ENCODE measurements around the gene IQSEC2.

The IQSEC2 gene

DNA sequence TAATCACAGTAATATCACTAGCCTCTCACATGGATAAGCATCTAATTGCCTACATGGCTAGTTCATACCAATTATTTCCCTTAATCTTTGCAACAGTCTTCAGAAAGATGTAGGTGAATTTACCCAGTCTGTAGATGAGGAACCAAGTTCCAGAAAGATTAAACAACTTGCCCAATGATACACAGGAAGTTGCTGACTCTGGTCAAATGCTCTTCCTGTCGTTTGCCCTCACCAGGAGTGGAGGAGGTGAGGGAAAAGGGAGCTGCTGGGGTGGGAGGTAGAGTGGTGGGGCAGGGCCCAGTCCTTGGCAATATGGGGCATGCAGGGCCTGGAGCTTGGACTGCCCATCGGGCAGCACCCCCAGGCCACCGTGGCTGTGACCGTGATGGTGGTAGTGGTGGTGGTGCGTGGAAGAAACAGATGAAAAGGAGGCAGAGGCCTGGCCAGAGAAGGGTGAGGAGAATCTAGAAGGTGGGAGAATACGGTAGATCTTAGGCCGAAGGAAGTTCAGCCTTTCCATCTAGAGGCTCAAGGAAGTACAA is 54.1 kb downstream of the IQSEC2 start:
- no peak overlapping the region for H3K9ac ChIP-seq (ENCODE audit: insufficient read length, low read depth)
- no peak overlapping the region for H3K4me3 ChIP-seq (ENCODE audit: insufficient read length, low read depth)

DNA sequence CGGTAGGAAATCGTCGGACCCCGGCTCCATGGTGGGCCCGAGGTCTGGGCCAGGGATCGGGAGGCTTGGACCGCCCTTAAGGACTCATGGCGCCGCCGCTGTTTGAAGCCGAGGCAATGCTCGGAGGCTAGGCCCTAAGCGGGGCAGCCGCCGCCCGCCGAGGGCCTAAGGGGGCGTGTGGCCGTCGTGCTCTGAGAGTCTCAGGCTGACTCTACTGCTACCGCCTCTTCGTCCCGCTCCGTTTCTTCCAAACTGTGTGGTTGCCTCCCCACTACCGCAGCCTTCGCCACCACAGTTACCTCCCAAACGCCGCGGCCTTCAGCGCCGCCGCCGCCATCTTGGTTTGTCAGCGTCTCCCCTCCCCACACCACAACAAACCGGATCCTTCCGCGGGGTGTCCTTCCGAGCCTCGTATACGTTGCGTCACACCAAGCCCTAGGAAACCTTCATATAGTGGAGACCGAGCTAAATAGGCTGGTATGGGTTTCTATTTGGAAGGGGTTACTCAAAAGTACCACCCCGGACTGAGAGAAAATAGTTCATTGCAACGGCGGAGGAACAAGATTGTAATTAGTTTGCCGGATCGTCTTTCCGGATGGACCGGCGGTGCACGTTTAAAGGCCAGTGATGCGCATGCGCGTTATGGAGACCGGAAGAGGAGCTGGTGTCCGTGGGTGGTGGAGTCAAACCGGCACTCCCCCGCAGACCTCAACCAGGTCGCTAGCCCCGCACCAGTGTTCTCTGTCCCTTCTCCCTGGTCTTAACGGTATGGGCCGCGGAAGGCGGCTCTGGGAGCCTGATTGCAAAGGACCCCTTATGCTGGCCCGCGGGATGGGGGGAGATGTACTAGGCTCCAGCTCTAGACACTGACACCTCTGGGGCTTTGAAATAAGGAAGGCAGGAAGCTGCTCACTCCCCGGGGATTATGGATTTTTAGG is 56.3 kb downstream of the IQSEC2 start, which contains the start of gene KDM5C:
KDM5C (minus strand) TSS at position 348 of the 938 bp plus-strand sequence; CDS start at position 30, 318 bp downstream.
- peak; percentile 88 for DNase-seq (ENCODE audit: low read depth, low spot score)
- H3K9ac ChIP-seq (ENCODE audit: insufficient read length, low read depth) = peak within 1 kb of the TSS; percentile 99

More for the DNA sequence above, 54.1 kb downstream of the IQSEC2 start:
- Histone ChIP-seq H3K27me3 (ENCODE audit: insufficient read depth, insufficient read length) (no peaks in the 10 kb centered on the region), H3K9me3 (ENCODE audit: insufficient read depth, low read length) (no peaks in the 10 kb centered on the region), H3K36me3 (ENCODE audit: insufficient read depth, insufficient read length, low read length) (peaks cover 18% of the 10 kb centered on the region), H3K4me1 (ENCODE audit: insufficient read depth, insufficient read length) (peaks cover 10% of the 10 kb centered on the region)
- TF ChIP-seq SUZ12 (IDR thresholded peaks at IDR 0.05; ENCODE audit: extremely low read depth, insufficient read depth, insufficient read length) (no peak), YY1 (IDR thresholded peaks at IDR 0.05; ENCODE audit: insufficient read depth, insufficient read length) (no peak), ZNF274 (IDR thresholded peaks at IDR 0.05; ENCODE audit: low read depth, low read length) (no peak)
- DNase-seq (ENCODE audit: low read depth, low spot score) = no peak

DNA sequence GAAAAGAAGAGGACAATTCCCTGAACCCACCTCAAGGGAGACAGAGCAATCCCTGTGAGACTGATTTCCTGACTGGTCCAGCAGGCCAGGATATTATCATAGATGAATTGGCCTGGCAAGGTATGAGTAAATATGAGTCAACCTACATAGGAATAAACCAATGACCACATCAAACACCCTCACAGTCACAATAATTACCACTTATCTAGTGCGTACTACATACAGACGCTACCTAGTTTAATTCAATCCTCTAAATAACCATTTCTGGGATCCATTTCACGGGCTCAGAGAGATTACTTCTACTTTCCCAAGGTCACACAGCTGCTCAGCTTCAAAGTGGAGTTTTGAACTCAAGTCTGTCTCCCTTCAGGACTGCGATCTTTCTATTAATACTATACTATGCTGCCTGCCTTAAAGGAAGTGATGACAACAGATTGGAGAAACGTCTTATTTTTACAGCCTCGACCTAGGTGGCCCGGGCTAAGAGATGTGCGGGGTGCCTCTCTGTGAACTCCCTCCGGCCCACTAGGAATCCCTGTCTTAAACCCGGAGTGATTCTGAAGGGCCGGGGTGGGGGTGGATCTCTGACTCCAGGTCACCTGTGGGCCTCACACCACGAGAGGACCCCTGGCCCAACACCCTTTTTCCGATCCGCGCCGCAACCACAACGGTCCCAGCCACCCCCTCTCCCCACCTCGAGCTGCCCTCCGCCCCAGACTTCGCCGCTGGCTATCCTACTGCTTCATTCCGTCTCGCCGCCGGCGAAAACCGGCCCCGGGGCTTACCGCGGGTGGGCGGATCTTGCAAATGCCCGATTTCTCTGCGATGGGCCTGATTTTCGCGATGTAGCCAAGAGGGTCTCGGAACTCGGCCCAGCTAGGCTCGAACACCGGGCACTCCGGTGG is 57.2 kb downstream of the IQSEC2 start:
- DNase-seq (ENCODE audit: low read depth, low spot score) = no peak
- TF ChIP-seq ZNF274 (IDR thresholded peaks at IDR 0.05; ENCODE audit: low read depth, low read length) (no peak), SUZ12 (IDR thresholded peaks at IDR 0.05; ENCODE audit: extremely low read depth, insufficient read depth, insufficient read length) (no peak), YY1 (IDR thresholded peaks at IDR 0.05; ENCODE audit: insufficient read depth, insufficient read length) (no peak)
- H3K4me1 ChIP-seq (ENCODE audit: insufficient read depth, insufficient read length) = peaks cover 8% of the 10 kb centered on the region
- no peaks in the 10 kb centered on the region for H3K9me3 ChIP-seq (ENCODE audit: insufficient read depth, low read length)
- peak overlapping the region; percentile 94 for H3K4me3 ChIP-seq (ENCODE audit: insufficient read length, low read depth)
- H3K36me3 ChIP-seq (ENCODE audit: insufficient read depth, insufficient read length, low read length) = peaks cover 48% of the 10 kb centered on the region
- H3K9ac ChIP-seq (ENCODE audit: insufficient read length, low read depth) = peak overlapping the region; percentile 99
- no peaks in the 10 kb centered on the region for H3K27me3 ChIP-seq (ENCODE audit: insufficient read depth, insufficient read length)

More for the DNA sequence above, 56.3 kb downstream of the IQSEC2 start, which contains the start of gene KDM5C:
- H3K4me1 ChIP-seq (ENCODE audit: insufficient read depth, insufficient read length) = peaks cover 8% of the 10 kb centered on the region
- no peaks in the 10 kb centered on the region for H3K9me3 ChIP-seq (ENCODE audit: insufficient read depth, low read length)
- TF ChIP-seq ZNF274 (IDR thresholded peaks at IDR 0.05; ENCODE audit: low read depth, low read length) (no peak), SUZ12 (IDR thresholded peaks at IDR 0.05; ENCODE audit: extremely low read depth, insufficient read depth, insufficient read length) (no peak), YY1 (IDR thresholded peaks at IDR 0.05; ENCODE audit: insufficient read depth, insufficient read length) (peak; percentile 92)
- peaks cover 38% of the 10 kb centered on the region for H3K36me3 ChIP-seq (ENCODE audit: insufficient read depth, insufficient read length, low read length)
- peak within 1 kb of the TSS; percentile 94 for H3K4me3 ChIP-seq (ENCODE audit: insufficient read length, low read depth)
- no peaks in the 10 kb centered on the region for H3K27me3 ChIP-seq (ENCODE audit: insufficient read depth, insufficient read length)

DNA sequence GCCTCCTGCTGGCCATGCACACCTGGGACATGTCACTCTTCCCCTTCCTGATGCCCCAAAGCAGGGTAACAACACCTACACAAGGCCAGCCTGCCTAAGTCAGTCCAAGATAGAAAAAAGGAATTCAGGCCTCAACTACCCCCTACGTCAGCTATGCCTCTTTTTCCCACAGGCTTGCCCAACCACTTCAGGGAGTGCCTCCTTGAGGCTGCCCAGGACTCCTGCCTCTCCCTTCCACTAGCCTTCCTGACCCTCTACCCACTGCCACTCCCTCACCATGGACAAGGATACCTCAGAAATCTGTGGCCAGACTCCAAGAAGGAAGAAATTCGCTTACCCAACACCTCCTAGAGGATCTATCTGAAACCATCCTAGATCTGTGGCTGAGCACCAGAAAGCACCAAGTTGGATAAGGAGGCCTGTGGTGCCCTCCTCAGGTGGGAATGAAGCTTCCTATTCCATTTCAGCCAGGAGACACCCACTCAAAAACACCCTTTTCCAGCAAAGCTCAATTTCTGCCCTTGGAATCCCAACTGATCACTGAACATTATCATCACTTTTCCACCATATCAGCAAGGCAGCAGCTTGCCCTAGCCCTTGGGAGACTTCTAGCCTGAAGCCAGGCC is 58.2 kb downstream of the IQSEC2 start:
- Histone ChIP-seq H3K36me3 (ENCODE audit: insufficient read depth, insufficient read length, low read length) (peaks cover 58% of the 10 kb centered on the region), H3K9ac (ENCODE audit: insufficient read length, low read depth) (peak overlapping the region; percentile 99), H3K4me3 (ENCODE audit: insufficient read length, low read depth) (peak overlapping the region; percentile 94), H3K27me3 (ENCODE audit: insufficient read depth, insufficient read length) (no peaks in the 10 kb centered on the region), H3K4me1 (ENCODE audit: insufficient read depth, insufficient read length) (peaks cover 8% of the 10 kb centered on the region), H3K9me3 (ENCODE audit: insufficient read depth, low read length) (no peaks in the 10 kb centered on the region)
- TF ChIP-seq ZNF274 (IDR thresholded peaks at IDR 0.05; ENCODE audit: low read depth, low read length) (no peak), YY1 (IDR thresholded peaks at IDR 0.05; ENCODE audit: insufficient read depth, insufficient read length) (no peak), SUZ12 (IDR thresholded peaks at IDR 0.05; ENCODE audit: extremely low read depth, insufficient read depth, insufficient read length) (no peak)
- no peak for DNase-seq (ENCODE audit: low read depth, low spot score)
